ENCODE data around the gene TMEM82.
"Not testable (repeated sequence)": the region's sequence is repeated elsewhere in the genome, so short reads cannot be mapped to it uniquely, and the experiment has no call there.

TMEM82 gene

GRCh38 chr1:15742339-15742801 is at the start of gene TMEM82:
TMEM82 (plus strand) TSS chr1:15742499; CDS start chr1:15742560, 61 bp downstream.
- DNase-seq (ENCODE audit: low read depth in 2 of 2), result no peak

DNA sequence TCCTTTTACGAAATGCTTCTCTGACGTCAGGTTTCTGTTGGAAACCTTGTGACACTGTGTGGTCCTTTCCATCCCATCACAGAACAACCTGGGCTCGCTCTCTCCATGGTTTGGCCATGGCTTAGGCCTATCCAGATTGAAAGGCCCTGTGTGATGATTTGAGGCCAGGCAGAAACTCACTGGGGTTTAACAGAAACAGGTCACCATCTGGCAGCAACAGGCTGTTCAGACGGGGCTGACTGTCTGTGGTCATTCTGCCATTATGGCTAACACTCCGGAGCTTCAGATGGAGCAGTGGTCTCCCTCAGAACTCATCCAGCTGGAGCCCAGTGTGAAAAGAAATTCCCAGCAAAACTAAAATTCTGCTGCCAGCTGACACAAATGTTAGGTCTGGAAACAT is 48.9 kb upstream of the TMEM82 start:
- DNase-seq (ENCODE audit: low read depth in 2 of 2), result no peak

- no peak for DNase-seq (ENCODE audit: low read depth in 2 of 2)
Measured at GRCh38 chr1:15696956-15697521, 45.3 kb upstream of the TMEM82 start.

DNA sequence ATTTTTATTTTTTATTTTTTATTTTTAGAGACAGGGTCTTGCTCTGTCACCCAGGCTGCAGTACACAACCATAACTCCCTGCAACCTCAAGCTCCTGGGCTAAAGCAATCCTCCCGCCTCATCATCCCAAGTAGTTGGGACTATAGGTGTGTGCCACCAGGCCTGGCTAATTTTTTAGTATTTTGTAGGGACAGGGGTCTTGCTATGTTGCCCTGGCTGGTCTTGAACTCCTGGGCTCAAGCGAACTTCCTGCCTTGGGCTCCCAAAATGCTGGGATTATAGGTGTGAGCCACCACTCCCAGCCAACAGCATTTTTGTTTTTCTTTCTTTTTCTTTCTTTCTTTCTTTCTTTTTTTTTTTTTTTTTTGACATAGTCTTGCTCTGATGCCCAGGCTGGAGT is 44.1 kb upstream of the TMEM82 start:
- DNase-seq (ENCODE audit: low read depth in 2 of 2), result no peak

- DNase-seq (ENCODE audit: low read depth in 2 of 2), result not testable (repeated sequence)
Measured at GRCh38 chr1:15699321-15699720, 43.0 kb upstream of the TMEM82 start.

GRCh38 chr1:15700508-15700907 is 41.8 kb upstream of the TMEM82 start:
- DNase-seq (ENCODE audit: low read depth in 2 of 2), result no peak

GRCh38 chr1:15701784-15702183 is 40.5 kb upstream of the TMEM82 start:
- no peak for DNase-seq (ENCODE audit: low read depth in 2 of 2)

DNA sequence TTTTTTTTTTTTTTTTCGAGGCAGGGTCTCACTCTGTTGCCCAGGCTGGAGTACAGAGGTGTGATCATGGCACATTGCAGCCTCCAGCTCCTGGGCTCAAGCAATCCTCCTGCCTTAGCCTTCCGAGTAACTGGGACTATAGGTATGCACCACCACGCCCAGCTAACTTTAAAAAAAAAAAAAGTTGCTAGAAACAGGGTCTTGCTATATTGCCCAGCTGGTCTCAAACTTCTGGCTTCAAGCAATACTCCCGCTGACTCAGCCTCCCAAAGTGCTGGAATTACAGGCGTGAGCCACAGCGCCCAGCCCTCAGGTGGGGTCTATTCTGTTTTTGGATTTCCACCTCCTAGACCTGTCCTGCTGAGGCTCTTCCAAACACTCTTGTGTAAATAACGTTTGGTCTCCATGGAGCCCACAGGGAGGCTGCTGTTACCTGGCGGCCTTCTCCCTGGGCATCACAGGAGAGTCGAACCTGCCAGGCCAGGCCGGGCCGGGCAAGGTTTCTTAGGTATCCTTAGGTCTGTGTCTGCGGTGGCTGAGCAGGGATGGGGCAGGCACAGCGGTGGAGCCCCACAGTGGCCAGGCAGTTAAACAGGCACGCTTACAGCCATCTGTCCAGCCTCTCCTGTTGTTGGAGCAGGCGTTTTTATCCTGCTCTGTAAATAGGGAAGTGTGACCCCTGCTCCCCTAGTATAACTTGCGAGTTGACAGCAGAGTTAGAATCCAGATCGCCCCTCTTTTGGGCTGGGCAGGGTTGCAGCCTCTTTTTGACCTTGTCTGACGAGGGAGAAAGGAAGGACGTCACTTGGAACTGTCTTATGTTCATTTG is 39.4 kb upstream of the TMEM82 start:
- DNase-seq (ENCODE audit: low read depth in 2 of 2), result no peak

- DNase-seq (ENCODE audit: low read depth in 2 of 2), result no peak
Measured at GRCh38 chr1:15703562-15703961, 38.7 kb upstream of the TMEM82 start.

GRCh38 chr1:15704526-15705183 is 37.6 kb upstream of the TMEM82 start:
- no peak for DNase-seq (ENCODE audit: low read depth in 2 of 2)

DNA sequence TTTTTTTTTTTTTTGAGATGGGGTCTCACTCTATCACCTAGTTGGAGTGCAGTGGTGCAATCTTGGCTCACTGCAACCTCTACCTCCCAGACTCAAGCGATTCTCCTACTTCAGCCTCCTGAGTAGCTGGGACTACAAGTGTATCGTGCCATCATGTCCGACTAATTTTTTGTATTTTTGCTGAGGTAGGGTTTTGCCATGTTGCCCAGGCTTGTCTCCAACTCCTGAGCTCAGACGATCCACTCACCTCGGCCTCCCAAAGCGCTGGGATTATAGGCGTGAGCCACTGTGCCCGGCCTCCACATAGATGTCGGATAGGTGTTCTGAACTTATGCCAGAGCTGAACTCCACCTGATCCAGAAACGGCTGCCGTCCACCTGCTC is 37.1 kb upstream of the TMEM82 start:
- DNase-seq (ENCODE audit: low read depth in 2 of 2), result no peak

GRCh38 chr1:15706751-15707150 is 35.5 kb upstream of the TMEM82 start:
- DNase-seq (ENCODE audit: low read depth in 2 of 2), result no peak

DNA sequence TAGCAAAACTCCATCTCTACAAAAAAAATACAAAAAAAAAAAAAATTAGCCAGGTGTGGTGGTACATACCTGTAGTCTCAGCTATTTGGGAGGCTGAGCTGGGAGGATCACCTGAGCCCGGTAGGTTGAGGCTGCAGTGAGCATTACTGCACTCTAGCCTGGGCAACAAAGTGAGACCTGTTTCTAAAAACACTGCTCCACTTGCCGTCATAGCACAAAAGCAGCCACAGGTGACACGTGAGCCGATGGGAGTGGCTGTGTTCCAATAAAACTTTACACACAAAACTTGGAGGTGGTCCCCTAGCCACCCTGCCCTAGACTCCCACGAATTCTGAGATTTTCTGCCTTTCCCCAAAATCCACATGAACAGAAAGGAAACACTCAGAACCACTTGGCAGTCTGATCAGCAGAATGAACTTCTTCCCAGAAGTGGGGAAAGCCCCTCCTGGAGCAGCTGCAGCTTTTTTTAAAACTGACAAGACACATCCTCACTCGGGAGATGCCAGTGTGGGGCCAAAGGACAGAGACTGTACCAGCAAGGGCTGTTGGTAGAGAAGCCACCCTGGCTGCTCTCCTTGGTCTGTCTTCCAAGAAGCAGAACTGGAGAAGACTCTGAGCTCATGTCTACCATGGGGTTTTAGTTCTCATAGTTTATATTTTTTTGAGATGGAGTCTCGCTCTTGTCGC is 34.9 kb upstream of the TMEM82 start:
- no peak for DNase-seq (ENCODE audit: low read depth in 2 of 2)

DNA sequence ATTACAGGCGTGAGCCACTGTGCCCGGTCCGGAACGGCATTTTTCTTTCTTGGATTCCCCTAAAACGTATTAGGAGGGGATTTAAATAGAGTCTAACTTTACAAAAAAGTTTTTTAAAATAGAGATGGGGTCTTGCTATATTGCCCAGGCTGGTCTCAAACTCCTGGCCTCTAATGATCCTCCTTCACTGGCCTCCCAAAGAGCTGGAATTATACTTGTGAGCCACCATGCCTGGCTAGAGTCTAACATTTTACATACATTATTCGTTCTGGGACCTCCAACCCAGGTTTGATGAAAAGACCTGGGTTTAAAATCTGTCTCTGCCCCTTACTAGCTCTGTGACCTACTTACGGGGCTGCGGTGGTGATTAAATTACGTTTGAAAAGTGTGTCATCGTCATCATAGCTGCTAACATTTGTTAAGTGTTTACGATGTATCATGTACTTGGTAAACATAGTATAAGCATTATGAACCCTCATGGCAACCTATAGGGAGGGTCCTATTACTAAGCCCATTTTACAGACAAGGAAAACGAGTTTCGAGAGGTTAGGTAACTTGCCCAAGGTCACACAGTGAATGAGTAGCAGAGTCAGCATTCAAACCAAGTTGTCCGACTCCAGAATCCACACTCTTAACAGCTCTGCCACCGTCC is 33.7 kb upstream of the TMEM82 start:
- no peak for DNase-seq (ENCODE audit: low read depth in 2 of 2)

GRCh38 chr1:15709226-15709625 is 33.1 kb upstream of the TMEM82 start:
- DNase-seq (ENCODE audit: low read depth in 2 of 2), result no peak

DNA sequence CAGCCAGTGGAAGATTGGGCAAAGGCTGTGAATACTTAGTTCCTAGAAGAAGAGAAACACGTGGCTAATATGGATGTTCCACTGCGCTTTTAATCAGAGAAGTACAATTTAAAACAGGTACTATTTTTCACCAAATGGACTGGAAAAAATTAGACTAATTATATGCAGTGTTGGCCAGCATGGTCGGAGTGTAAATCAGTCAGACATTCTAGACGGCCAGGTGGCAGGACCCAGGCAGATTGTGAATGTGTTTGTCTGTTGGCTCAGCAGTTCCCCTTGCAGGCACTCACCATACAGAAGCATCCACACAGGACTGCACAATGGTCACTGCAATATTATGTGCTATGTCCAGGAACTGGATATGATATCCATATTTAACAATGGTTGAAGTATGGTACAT is 30.1 kb upstream of the TMEM82 start:
- no peak for DNase-seq (ENCODE audit: low read depth in 2 of 2)

DNA sequence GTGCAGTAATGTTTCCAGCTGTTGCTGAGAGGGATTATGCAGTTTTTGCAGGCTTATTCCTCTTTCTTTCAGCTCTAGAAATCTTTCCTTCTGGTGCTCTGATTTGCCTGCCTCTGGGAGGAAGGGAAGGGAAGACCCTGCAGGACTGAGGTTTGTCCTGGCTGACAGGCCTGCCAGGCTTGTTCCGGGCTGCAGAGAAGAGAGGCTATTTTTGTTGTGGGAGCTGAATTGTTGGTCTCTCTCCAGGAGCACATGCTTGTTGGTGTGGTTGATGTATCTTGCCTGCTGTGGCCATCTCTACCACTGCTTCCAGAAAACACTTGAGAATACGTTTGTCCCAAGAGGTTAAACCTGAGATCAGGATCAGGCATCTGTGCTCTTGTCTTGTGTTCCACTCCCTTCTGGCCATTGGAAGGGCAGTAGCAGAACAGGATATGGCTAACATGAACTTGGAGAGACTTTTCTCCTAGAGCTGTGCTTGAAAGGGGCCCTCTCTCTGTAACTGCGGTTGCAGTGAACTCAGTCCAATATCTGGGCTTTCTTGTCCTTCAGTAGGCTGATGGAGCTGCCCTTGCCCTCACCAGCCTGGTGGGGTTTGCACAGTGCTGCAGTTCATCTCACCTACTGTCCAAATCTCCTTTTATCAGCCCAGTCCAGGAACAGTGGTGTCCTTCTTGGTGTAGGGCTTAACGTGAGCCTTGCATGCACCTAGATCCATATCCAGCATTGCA is 27.7 kb upstream of the TMEM82 start:
- no peak for DNase-seq (ENCODE audit: low read depth in 2 of 2)

- no peak for DNase-seq (ENCODE audit: low read depth in 2 of 2)
Measured at GRCh38 chr1:15717418-15718125, 24.7 kb upstream of the TMEM82 start.

GRCh38 chr1:15718199-15718601 is 24.1 kb upstream of the TMEM82 start:
- no peak for DNase-seq (ENCODE audit: low read depth in 2 of 2)

GRCh38 chr1:15719381-15720120 is 22.7 kb upstream of the TMEM82 start:
- DNase-seq (ENCODE audit: low read depth in 2 of 2), result no peak

Measured in stimulated activated CD8-positive, alpha-beta memory T cell treated with anti-CD3 and anti-CD28 coated beads, Interleukin-7, amount 100 ng/mL, for 1 hour (primary cell).